ENCODE data around the gene CDH23. TPM values are rescaled to one million over a fixed set of nuclear protein-coding genes. Genes with fewer than 3 reads are reported as not detected.

Gene CDH23
- total RNA-seq, 2 donors from 2014 or later, result 0.06 TPM; not detected in 1

DNA sequence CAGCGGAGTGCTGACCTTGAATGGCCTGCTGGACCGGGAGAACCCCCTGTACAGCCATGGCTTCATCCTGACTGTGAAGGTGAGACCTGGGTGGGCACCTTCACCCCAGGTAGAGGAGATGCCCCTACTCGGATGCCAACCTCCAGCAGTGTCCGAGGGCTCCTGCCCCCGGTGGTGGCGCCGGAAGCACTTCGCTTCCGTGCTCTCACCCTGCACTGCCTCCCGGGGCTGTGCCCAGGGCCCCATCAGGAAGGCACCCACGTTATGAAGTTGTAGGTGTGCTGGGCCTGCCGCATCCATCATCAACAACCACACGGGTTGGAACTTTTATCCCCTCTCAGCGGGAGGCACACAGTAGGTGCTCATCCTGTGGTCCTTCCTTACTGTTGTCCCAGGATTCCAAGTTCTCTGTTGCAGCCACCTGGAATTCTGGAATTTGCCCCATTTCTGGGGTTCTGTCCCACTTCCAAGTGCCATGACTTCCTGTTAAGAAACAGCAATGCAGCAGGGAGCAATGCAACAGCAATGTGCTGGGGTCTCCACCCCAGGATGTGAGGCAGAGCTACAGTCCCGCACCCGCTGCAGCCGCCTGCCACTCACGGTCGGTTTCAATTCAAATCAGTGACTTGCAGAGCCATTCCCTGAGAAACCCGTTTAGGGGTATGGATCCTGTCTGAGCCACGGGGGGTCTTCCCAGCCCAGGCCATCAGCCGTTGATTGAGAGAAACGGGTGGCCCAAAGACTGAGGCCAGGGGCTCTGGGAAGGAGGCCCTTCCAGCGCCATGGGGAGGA lies 219.0 kb downstream of the CDH23 start:
- Mint-ChIP-seq H3K9me3 (no peaks in the 10 kb centered on the region), H3K4me3 (no peak overlapping the region), H3K27me3 (peaks cover 2 to 9% of the 10 kb centered on the region in 2 donors), H3K36me3 (no peaks in the 10 kb centered on the region), H3K4me1 (ENCODE audit: low read depth in 2 of 2) (no peaks in the 10 kb centered on the region), H3K27ac (no peak overlapping the region)
- ATAC-seq, result no peak
- DNase-seq (ENCODE audit: low spot score), result no peak

- Mint-ChIP-seq H3K27ac (no peak overlapping the region), H3K4me3 (no peak overlapping the region), H3K36me3 (no peaks in the 10 kb centered on the region), H3K4me1 (ENCODE audit: low read depth in 2 of 2) (no peaks in the 10 kb centered on the region), H3K9me3 (no peaks in the 10 kb centered on the region), H3K27me3 (peaks cover 0 to 4% of the 10 kb centered on the region in 2 donors)
- ATAC-seq (no peak), DNase-seq (ENCODE audit: low spot score) (no peak)
Observed at GRCh38 chr10:71616817-71617654, 220.3 kb downstream of the CDH23 start.

DNA sequence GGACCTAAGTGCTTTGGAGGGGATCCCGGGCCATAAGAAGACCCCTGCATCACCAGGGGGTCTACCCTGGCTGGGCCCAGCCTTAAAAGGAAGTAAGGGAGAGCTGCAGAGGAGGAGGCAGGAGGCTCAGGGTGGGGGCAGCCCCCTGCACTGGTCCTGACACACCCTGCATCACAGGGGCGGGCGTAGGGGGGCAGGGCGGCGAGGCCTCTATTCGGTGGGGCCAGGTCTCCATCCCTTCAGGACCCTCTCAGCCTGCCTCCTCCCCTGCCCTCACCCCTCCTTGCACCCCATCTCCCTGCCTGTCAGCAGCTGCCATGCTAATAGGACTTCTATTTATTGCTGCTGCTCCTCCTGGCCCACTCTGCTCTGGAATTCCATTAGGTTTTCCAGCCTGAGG lies 221.5 kb downstream of the CDH23 start:
- ATAC-seq (peak in 1 of 2 donors; percentile 40), DNase-seq (ENCODE audit: low spot score) (no peak)
- Mint-ChIP-seq H3K27me3 (no peaks in the 10 kb centered on the region), H3K4me1 (ENCODE audit: low read depth in 2 of 2) (no peaks in the 10 kb centered on the region), H3K27ac (no peak overlapping the region), H3K4me3 (no peak overlapping the region), H3K9me3 (no peaks in the 10 kb centered on the region), H3K36me3 (no peaks in the 10 kb centered on the region)

GRCh38 chr10:71618598-71618997 lies 221.9 kb downstream of the CDH23 start:
- no peak overlapping the region for H3K4me3 Mint-ChIP-seq
- H3K36me3 Mint-ChIP-seq, result no peaks in the 10 kb centered on the region
- no peaks in the 10 kb centered on the region for H3K4me1 Mint-ChIP-seq (ENCODE audit: low read depth in 2 of 2)
- no peak for ATAC-seq
- no peaks in the 10 kb centered on the region for H3K27me3 Mint-ChIP-seq
- DNase-seq (ENCODE audit: low spot score), result no peak
- no peaks in the 10 kb centered on the region for H3K9me3 Mint-ChIP-seq
- H3K27ac Mint-ChIP-seq, result no peak overlapping the region

DNA sequence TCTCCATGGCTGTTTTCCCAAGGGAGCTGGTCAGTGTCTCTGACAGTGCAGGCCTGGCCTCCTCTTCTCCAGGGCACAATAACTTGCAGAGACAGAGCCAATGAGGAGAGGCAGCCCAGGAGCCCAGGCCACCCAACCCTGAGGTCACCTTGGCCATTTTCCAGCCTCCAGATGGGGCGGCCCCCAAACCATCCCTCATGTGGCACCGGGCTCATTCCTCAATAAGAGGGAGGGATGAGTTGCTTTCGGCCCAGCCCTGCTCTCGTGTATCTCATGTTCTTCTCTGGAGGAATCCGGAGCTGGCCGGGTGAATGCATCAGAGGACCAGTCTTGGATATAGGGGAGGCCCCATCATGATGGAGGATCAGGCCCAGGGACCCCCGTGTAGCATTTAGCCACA lies 223.9 kb downstream of the CDH23 start:
- H3K4me3 Mint-ChIP-seq, result no peak overlapping the region
- no peak overlapping the region for H3K27ac Mint-ChIP-seq
- ATAC-seq (no peak), DNase-seq (ENCODE audit: low spot score) (no peak)
- H3K9me3 Mint-ChIP-seq, result no peaks in the 10 kb centered on the region
- H3K4me1 Mint-ChIP-seq (ENCODE audit: low read depth in 2 of 2), result no peaks in the 10 kb centered on the region
- no peaks in the 10 kb centered on the region for H3K36me3 Mint-ChIP-seq
- H3K27me3 Mint-ChIP-seq, result no peaks in the 10 kb centered on the region

DNA sequence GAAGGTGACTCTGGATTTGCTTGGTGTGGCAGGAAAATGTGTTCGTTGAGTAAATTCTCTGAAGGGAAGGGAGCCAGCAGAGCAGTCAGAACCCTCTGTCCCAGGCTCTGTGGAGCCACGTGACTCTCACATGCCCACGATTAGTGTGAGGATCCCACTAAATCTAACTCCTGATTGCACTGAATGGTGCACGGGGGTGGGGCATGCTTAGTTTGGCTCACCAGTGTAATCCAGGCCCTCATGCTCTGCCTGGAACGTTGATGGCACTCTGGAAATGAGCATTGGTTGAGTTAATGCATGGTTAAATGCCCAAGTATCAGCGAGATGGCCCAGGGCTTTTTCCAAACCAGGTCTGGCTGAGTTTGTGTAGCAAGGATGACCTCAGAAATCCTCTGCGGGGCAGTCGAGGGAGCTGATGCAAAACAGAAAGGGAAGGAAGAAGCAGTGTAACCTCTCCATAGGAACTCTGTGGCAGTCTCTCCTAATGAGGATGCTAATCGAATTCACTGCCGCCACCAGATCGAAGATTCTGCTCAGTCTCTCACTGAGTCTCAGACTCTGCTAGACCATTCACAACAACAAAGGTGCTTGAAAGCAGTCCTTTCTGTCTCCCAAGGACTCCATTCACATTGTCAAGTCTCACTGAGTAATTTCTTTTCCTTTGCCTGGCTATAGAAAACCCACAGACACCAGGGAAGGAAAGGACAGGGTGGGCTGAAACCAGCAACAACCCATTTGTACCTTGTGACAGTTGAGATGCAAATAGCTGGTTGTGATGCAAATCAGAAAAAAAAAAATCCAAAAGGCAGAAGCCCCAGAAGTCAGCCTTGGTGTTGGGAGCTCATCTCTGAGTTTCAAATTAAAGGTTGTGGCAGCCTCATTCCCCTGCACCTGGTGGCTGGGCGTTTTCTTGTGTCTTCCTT lies 224.8 kb downstream of the CDH23 start:
- no peaks in the 10 kb centered on the region for H3K9me3 Mint-ChIP-seq
- no peak overlapping the region for H3K27ac Mint-ChIP-seq
- no peaks in the 10 kb centered on the region for H3K36me3 Mint-ChIP-seq
- H3K4me1 Mint-ChIP-seq (ENCODE audit: low read depth in 2 of 2), result no peaks in the 10 kb centered on the region
- no peak overlapping the region for H3K4me3 Mint-ChIP-seq
- DNase-seq (ENCODE audit: low spot score) (no peak), ATAC-seq (no peak)
- no peaks in the 10 kb centered on the region for H3K27me3 Mint-ChIP-seq

- H3K4me1 Mint-ChIP-seq (ENCODE audit: low read depth in 2 of 2), result no peaks in the 10 kb centered on the region
- no peak overlapping the region for H3K4me3 Mint-ChIP-seq
- no peak overlapping the region for H3K27ac Mint-ChIP-seq
- DNase-seq (ENCODE audit: low spot score), result no peak
- no peaks in the 10 kb centered on the region for H3K27me3 Mint-ChIP-seq
- no peak for ATAC-seq
- no peaks in the 10 kb centered on the region for H3K36me3 Mint-ChIP-seq
- no peaks in the 10 kb centered on the region for H3K9me3 Mint-ChIP-seq
Observed at GRCh38 chr10:71622154-71622526, 225.4 kb downstream of the CDH23 start.

- no peaks in the 10 kb centered on the region for H3K4me1 Mint-ChIP-seq (ENCODE audit: low read depth in 2 of 2)
- no peaks in the 10 kb centered on the region for H3K27me3 Mint-ChIP-seq
- H3K4me3 Mint-ChIP-seq, result no peak overlapping the region
- DNase-seq (ENCODE audit: low spot score) (no peak), ATAC-seq (no peak)
- no peaks in the 10 kb centered on the region for H3K36me3 Mint-ChIP-seq
- H3K27ac Mint-ChIP-seq, result no peak overlapping the region
- H3K9me3 Mint-ChIP-seq, result no peaks in the 10 kb centered on the region
Observed at GRCh38 chr10:71622616-71623015, 225.9 kb downstream of the CDH23 start.

DNA sequence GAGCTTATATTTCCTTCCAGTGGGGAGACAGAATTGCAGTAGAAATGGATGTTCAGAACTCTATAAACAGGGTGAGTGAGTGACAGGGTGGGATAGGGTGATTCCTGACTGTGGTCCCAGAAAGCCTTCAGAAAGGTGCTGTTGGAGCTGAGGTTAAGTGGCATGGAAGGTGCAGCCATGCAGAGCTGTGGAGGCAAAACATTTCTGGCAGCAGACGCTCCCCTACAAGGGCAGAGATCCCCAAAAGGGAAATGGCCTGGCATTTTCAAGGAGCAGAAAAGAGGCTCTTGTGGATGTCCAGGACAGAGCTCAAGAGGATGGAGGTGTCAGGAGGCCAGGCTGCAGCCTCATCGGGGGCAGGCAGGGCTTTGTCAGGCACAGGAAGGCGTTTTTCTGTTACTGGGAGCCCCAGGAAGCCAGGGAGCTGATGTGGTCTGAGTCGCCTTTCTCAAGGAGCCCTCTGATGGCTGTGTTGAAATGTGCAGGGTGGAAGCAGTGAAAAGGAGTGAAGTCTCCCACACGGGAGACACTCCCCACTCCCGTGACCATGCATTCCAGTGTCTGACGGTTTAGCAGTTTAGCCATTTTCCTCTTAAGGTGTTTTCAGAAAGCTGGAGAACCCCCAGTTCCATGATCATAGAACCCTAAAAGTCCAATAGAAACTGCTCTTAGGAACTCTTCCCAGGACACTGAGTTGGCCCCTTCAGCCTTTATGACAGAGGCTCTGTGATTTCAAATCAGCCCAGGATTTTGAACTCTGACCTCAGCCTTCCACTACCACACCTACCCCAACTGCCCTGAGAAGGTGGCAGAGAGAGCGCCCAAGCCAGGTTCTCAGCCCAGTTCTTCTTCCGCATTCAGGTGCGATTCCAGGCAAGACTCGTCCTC lies 226.6 kb downstream of the CDH23 start:
- DNase-seq (ENCODE audit: low spot score) (no peak), ATAC-seq (no peak)
- H3K27me3 Mint-ChIP-seq, result no peaks in the 10 kb centered on the region
- no peak overlapping the region for H3K4me3 Mint-ChIP-seq
- no peaks in the 10 kb centered on the region for H3K9me3 Mint-ChIP-seq
- no peak overlapping the region for H3K27ac Mint-ChIP-seq
- no peaks in the 10 kb centered on the region for H3K4me1 Mint-ChIP-seq (ENCODE audit: low read depth in 2 of 2)
- H3K36me3 Mint-ChIP-seq, result no peaks in the 10 kb centered on the region

- H3K9me3 Mint-ChIP-seq, result no peaks in the 10 kb centered on the region
- no peak overlapping the region for H3K4me3 Mint-ChIP-seq
- no peak overlapping the region for H3K27ac Mint-ChIP-seq
- H3K4me1 Mint-ChIP-seq (ENCODE audit: low read depth in 2 of 2), result no peaks in the 10 kb centered on the region
- H3K36me3 Mint-ChIP-seq, result no peaks in the 10 kb centered on the region
- ATAC-seq, result no peak
- no peaks in the 10 kb centered on the region for H3K27me3 Mint-ChIP-seq
- no peak for DNase-seq (ENCODE audit: low spot score)
Observed at GRCh38 chr10:71623986-71624291, 227.2 kb downstream of the CDH23 start.

- ATAC-seq (no peak), DNase-seq (ENCODE audit: low spot score) (no peak)
- H3K4me3 Mint-ChIP-seq, result no peak overlapping the region
- no peaks in the 10 kb centered on the region for H3K36me3 Mint-ChIP-seq
- no peaks in the 10 kb centered on the region for H3K27me3 Mint-ChIP-seq
- no peaks in the 10 kb centered on the region for H3K9me3 Mint-ChIP-seq
- H3K4me1 Mint-ChIP-seq (ENCODE audit: low read depth in 2 of 2), result no peaks in the 10 kb centered on the region
- no peak overlapping the region for H3K27ac Mint-ChIP-seq
Observed at GRCh38 chr10:71625445-71626175, 228.9 kb downstream of the CDH23 start.

DNA sequence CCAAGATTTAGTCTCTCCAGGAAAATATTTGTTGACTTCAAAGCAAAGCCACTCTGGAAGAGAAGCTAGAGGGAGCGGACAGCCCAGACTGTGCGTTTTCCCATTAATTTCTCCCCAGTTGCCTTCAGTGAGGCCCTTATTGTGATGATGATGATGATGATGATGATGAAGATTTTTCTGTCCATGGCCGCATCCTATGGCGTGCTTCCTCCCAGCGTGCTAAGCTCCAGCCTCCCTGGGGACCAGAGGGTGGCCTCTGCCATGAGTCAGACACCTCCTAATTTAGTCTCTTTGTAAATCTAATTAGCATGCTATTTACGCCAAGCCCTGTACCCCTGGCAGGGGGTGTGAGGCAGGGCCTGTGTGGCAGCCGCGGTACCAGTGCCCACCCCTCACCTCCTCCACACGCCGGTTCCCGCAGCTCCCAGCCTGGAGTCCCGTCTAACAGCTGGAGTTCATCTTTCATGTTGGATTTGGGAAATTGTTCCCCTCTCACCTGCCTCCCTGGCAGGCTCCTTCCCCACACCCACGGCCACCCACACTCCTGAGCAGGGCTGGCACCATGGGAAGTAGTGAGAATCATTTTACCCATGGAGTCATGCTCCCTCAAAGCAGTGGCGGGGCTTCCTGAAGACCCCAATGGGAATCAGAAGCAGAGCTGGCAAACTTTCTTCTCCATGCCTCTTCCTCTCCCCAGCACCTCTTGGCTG lies 230.7 kb downstream of the CDH23 start:
- Mint-ChIP-seq H3K36me3 (no peaks in the 10 kb centered on the region), H3K4me1 (ENCODE audit: low read depth in 2 of 2) (no peaks in the 10 kb centered on the region), H3K4me3 (no peak overlapping the region), H3K9me3 (no peaks in the 10 kb centered on the region), H3K27ac (no peak overlapping the region), H3K27me3 (peaks cover 0 to 7% of the 10 kb centered on the region in 2 donors)
- no peak for DNase-seq (ENCODE audit: low spot score)
- ATAC-seq, result no peak

Measured in natural killer cell treated with Interleukin-12 subunit alpha and Interleukin-12 subunit beta and Interleukin-15 and Interleukin-18, amount 100 ng/mL, for 72 hours (primary cell).